Measurements from ENCODE around the gene TOP2A. TPM values are rescaled to one million over a fixed set of nuclear protein-coding genes. Genes with fewer than 3 reads are reported as not detected.

Gene TOP2A
- total RNA-seq, 1 experiment from 2014 or later: 235 TPM

DNA sequence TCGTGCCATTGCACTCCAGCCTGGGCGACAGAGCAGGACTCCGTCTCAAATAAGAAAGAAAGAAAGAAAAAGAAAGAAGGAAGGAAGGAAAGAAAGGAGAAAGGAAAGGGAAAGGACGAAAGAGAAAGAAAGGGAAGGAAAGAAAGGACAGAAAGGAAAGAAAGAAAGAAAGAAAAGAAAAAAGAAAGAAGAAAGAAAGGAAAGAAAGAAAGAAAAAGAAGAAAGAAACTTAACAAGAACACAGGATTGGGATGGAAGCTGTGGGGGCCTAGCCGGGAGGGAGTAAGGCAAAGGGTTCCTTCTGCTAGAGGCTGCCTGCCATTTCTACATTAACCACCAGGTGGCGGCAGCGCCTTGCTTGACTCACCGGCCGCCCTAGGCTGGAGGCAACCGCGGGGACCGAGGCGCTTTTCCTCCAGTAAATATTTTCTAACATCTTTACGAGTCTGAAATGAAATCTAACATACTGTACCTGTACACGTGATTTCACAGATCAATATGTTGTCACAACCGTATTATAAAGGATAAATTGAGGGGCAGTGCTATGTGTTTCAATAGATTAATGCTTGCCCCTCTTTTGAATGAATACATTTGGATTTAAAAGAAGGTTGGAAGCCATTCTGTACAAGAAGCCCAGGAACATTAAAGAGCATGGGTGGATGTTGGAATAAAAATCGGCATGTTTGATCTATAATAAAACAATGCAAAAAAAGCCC, 59.2 kb downstream of the TOP2A start:
- H3K4me3 ChIP-seq: peak overlapping the region; percentile 44; the same call in 1 of the 2 replicates
- H3F3A ChIP-seq (ENCODE audit: insufficient read depth, low read depth): peaks cover 19% of the 10 kb centered on the region; the same call in 1 of the 2 replicates
- ChIA-PET POLR2A (ENCODE audit: unreplicated experiment) (interaction anchor here (0.6 kb wide), 2 partner anchors 55 to 57 kb away, joined by 4 to 5 read pairs; no protein-coding TSS in a partner anchor), CTCF (interaction anchor here (0.7 kb wide), 2 partner anchors 56 to 193 kb away, joined by 3 to 12 read pairs; no protein-coding TSS in a partner anchor)
- no peaks in the 10 kb centered on the region for H3K27me3 ChIP-seq (ENCODE audit: insufficient read depth, low read depth)
- peak overlapping the region; percentile 78 for H3K4me2 ChIP-seq
- no peaks in the 10 kb centered on the region for H3K79me2 ChIP-seq (ENCODE audit: low read depth)
- H3K4me1 ChIP-seq (replicated peaks; ENCODE audit: insufficient read depth): peaks cover 10% of the 10 kb centered on the region; the same call in 1 of the 2 replicates
- H3K9me3 ChIP-seq (ENCODE audit: insufficient read depth, low read depth): no peaks in the 10 kb centered on the region
- H3K36me3 ChIP-seq (ENCODE audit: low read depth): no peaks in the 10 kb centered on the region
- BruUV-seq (replicated peaks): no TSS peak
- H3K27ac ChIP-seq: no peak overlapping the region
- H3K9me2 ChIP-seq (ENCODE audit: insufficient read depth): no peaks in the 10 kb centered on the region
- intact Hi-C loops (cut with micrococcal nuclease; ENCODE audit: unreplicated experiment): loop anchor here (1.0 to 10.0 kb wide), 5 partner anchors 154 to 1306 kb away; no protein-coding TSS in a partner anchor
- DNase-seq: peak; percentile 65 to 83
- H2AFZ ChIP-seq: peak overlapping the region; percentile 67
- no peaks in the 10 kb centered on the region for H4K20me1 ChIP-seq (ENCODE audit: insufficient read depth)
- TF ChIP-seq EZH2 (IDR thresholded peaks at IDR 0.05; ENCODE audit: low read depth): no peak
- TF ChIP-seq, protein P1, sequence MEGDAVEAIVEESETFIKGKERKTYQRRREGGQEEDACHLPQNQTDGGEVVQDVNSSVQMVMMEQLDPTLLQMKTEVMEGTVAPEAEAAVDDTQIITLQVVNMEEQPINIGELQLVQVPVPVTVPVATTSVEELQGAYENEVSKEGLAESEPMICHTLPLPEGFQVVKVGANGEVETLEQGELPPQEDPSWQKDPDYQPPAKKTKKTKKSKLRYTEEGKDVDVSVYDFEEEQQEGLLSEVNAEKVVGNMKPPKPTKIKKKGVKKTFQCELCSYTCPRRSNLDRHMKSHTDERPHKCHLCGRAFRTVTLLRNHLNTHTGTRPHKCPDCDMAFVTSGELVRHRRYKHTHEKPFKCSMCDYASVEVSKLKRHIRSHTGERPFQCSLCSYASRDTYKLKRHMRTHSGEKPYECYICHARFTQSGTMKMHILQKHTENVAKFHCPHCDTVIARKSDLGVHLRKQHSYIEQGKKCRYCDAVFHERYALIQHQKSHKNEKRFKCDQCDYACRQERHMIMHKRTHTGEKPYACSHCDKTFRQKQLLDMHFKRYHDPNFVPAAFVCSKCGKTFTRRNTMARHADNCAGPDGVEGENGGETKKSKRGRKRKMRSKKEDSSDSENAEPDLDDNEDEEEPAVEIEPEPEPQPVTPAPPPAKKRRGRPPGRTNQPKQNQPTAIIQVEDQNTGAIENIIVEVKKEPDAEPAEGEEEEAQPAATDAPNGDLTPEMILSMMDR (conservative IDR thresholded peaks at IDR 0.05): peak; percentile 98

- Histone ChIP-seq H3K9me2 (ENCODE audit: insufficient read depth) (no peaks in the 10 kb centered on the region), H3K4me2 (no peak overlapping the region), H3K9me3 (ENCODE audit: insufficient read depth, low read depth) (no peaks in the 10 kb centered on the region), H3F3A (ENCODE audit: insufficient read depth, low read depth) (peaks cover 30% of the 10 kb centered on the region; the same call in 1 of the 2 replicates), H3K36me3 (ENCODE audit: low read depth) (no peaks in the 10 kb centered on the region), H4K20me1 (ENCODE audit: insufficient read depth) (no peaks in the 10 kb centered on the region; the same call in 1 of the 2 replicates), H3K79me2 (ENCODE audit: low read depth) (no peaks in the 10 kb centered on the region), H3K27me3 (ENCODE audit: insufficient read depth, low read depth) (no peaks in the 10 kb centered on the region), H2AFZ (no peak overlapping the region), H3K4me3 (no peak overlapping the region), H3K27ac (no peak overlapping the region), H3K4me1 (replicated peaks; ENCODE audit: insufficient read depth) (peaks cover 22% of the 10 kb centered on the region)
- intact Hi-C loops (cut with micrococcal nuclease; ENCODE audit: unreplicated experiment): loop anchor here (5.0 to 10.0 kb wide), 3 partner anchors 152 to 1308 kb away; no protein-coding TSS in a partner anchor
- TF ChIP-seq, protein P1 (conservative IDR thresholded peaks at IDR 0.05): no peak
- DNase-seq: no peak
- BruUV-seq (replicated peaks): no TSS peak
- ChIA-PET POLR2A (ENCODE audit: unreplicated experiment) (interaction anchor here (0.6 kb wide), 1 partner anchor 53 kb away, joined by 4 read pairs; no protein-coding TSS in a partner anchor), CTCF (no interaction called here)
Measured at GRCh38 chr17:40356990-40357881, 60.5 kb downstream of the TOP2A start.
